ENCODE data around the gene ACER3. TPM values are rescaled to one million over a fixed set of nuclear protein-coding genes. Genes with fewer than 3 reads are reported as not detected.

ACER3 gene
- total and polyA plus RNA-seq, 2 experiments from 2014 or later = 6.2 to 26.5 TPM

DNA sequence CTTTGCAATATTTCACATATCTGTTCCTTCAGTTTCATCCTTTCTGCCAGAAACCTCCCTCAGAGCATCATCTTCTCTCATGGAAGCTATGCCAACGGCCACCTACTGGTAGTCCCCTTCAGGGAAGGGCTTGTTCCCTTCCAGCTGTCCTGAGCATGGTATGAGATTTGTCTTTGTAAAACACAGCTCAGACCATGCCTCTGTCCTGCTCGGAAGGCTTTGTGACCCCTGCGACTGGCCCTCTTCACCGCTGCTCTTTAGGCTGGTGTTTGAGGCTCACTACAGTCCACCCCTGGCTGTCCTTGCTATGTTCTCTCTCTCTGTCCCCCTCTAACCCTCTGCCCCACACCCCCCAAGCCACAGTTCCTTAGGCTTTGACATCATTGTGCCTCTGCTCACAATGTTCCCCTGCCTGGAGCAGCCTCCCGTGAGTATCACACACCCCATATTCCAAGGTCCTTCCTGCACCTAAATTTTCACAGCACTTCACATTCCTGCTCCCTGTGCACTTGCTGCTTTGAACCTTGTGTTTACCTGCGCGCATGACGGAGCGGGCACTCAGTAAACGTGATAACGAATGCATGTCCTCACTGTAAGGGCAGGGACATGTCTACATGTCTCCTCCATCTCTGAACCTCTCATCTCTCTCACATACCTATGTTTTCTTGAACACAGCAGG is 24.0 kb upstream of the ACER3 start:
- 0 out of 2 replicates have a peak, but pooled peaks cover 5% of the 10 kb centered on the region for H3K4me1 ChIP-seq (ENCODE audit: insufficient read depth)
- H3K36me3 Mint-ChIP-seq (ENCODE audit: low read depth) = no peaks in the 10 kb centered on the region
- no peak overlapping the region for H2AFZ ChIP-seq
- DNase-seq (ENCODE audit: low spot score) = no peak
- no peak overlapping the region for H3K27ac ChIP-seq (ENCODE audit: low read depth)
- H3K27me3 ChIP-seq (ENCODE audit: insufficient read depth) = no peaks in the 10 kb centered on the region
- H3K4me1 Mint-ChIP-seq = peaks cover 9% of the 10 kb centered on the region; the same call in 2 of the 3 replicates
- H3F3A ChIP-seq (replicated peaks; ENCODE audit: low read depth) = no peaks in the 10 kb centered on the region
- no peak overlapping the region for H3K4me2 ChIP-seq
- peaks cover 5% of the 10 kb centered on the region for H3K27me3 Mint-ChIP-seq (ENCODE audit: insufficient read depth, low read depth, poor library complexity)
- TF ChIP-seq, protein P1, sequence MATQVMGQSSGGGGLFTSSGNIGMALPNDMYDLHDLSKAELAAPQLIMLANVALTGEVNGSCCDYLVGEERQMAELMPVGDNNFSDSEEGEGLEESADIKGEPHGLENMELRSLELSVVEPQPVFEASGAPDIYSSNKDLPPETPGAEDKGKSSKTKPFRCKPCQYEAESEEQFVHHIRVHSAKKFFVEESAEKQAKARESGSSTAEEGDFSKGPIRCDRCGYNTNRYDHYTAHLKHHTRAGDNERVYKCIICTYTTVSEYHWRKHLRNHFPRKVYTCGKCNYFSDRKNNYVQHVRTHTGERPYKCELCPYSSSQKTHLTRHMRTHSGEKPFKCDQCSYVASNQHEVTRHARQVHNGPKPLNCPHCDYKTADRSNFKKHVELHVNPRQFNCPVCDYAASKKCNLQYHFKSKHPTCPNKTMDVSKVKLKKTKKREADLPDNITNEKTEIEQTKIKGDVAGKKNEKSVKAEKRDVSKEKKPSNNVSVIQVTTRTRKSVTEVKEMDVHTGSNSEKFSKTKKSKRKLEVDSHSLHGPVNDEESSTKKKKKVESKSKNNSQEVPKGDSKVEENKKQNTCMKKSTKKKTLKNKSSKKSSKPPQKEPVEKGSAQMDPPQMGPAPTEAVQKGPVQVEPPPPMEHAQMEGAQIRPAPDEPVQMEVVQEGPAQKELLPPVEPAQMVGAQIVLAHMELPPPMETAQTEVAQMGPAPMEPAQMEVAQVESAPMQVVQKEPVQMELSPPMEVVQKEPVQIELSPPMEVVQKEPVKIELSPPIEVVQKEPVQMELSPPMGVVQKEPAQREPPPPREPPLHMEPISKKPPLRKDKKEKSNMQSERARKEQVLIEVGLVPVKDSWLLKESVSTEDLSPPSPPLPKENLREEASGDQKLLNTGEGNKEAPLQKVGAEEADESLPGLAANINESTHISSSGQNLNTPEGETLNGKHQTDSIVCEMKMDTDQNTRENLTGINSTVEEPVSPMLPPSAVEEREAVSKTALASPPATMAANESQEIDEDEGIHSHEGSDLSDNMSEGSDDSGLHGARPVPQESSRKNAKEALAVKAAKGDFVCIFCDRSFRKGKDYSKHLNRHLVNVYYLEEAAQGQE (IDR thresholded peaks at IDR 0.05; ENCODE audit: unreplicated experiment) = no peak
- TF ChIP-seq JUNB (IDR thresholded peaks at IDR 0.05; ENCODE audit: unreplicated experiment) (no peak), EZH2phosphoT487 (IDR thresholded peaks at IDR 0.05; ENCODE audit: unreplicated experiment) (no peak), CREB1 (CRISPR knock-in tag; IDR thresholded peaks at IDR 0.05; ENCODE audit: low read depth) (no peak), ZNF114 (CRISPR knock-in tag; IDR thresholded peaks at IDR 0.05) (no peak), ZNF331 (CRISPR knock-in tag; IDR thresholded peaks at IDR 0.05; ENCODE audit: low read depth) (no peak), STAT1 (IDR thresholded peaks at IDR 0.05; ENCODE audit: unreplicated experiment) (no peak), EZH2 (IDR thresholded peaks at IDR 0.05; ENCODE audit: low read depth, unreplicated experiment) (no peak)
- TF ChIP-seq, protein P2, sequence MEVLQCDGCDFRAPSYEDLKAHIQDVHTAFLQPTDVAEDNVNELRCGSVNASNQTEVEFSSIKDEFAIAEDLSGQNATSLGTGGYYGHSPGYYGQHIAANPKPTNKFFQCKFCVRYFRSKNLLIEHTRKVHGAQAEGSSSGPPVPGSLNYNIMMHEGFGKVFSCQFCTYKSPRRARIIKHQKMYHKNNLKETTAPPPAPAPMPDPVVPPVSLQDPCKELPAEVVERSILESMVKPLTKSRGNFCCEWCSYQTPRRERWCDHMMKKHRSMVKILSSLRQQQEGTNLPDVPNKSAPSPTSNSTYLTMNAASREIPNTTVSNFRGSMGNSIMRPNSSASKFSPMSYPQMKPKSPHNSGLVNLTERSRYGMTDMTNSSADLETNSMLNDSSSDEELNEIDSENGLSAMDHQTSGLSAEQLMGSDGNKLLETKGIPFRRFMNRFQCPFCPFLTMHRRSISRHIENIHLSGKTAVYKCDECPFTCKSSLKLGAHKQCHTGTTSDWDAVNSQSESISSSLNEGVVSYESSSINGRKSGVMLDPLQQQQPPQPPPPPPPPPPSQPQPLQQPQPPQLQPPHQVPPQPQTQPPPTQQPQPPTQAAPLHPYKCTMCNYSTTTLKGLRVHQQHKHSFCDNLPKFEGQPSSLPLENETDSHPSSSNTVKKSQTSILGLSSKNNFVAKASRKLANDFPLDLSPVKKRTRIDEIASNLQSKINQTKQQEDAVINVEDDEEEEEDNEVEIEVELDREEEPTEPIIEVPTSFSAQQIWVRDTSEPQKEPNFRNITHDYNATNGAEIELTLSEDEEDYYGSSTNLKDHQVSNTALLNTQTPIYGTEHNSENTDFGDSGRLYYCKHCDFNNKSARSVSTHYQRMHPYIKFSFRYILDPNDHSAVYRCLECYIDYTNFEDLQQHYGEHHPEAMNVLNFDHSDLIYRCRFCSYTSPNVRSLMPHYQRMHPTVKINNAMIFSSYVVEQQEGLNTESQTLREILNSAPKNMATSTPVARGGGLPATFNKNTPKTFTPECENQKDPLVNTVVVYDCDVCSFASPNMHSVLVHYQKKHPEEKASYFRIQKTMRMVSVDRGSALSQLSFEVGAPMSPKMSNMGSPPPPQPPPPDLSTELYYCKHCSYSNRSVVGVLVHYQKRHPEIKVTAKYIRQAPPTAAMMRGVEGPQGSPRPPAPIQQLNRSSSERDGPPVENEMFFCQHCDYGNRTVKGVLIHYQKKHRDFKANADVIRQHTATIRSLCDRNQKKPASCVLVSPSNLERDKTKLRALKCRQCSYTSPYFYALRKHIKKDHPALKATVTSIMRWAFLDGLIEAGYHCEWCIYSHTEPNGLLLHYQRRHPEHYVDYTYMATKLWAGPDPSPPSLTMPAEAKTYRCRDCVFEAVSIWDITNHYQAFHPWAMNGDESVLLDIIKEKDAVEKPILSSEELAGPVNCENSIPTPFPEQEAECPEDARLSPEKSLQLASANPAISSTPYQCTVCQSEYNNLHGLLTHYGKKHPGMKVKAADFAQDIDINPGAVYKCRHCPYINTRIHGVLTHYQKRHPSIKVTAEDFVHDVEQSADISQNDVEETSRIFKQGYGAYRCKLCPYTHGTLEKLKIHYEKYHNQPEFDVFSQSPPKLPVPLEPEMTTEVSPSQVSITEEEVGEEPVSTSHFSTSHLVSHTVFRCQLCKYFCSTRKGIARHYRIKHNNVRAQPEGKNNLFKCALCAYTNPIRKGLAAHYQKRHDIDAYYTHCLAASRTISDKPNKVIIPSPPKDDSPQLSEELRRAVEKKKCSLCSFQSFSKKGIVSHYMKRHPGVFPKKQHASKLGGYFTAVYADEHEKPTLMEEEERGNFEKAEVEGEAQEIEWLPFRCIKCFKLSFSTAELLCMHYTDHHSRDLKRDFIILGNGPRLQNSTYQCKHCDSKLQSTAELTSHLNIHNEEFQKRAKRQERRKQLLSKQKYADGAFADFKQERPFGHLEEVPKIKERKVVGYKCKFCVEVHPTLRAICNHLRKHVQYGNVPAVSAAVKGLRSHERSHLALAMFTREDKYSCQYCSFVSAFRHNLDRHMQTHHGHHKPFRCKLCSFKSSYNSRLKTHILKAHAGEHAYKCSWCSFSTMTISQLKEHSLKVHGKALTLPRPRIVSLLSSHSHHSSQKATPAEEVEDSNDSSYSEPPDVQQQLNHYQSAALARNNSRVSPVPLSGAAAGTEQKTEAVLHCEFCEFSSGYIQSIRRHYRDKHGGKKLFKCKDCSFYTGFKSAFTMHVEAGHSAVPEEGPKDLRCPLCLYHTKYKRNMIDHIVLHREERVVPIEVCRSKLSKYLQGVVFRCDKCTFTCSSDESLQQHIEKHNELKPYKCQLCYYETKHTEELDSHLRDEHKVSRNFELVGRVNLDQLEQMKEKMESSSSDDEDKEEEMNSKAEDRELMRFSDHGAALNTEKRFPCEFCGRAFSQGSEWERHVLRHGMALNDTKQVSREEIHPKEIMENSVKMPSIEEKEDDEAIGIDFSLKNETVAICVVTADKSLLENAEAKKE (CRISPR knock-in tag; IDR thresholded peaks at IDR 0.05) = no peak
- TF ChIP-seq, protein P3, sequence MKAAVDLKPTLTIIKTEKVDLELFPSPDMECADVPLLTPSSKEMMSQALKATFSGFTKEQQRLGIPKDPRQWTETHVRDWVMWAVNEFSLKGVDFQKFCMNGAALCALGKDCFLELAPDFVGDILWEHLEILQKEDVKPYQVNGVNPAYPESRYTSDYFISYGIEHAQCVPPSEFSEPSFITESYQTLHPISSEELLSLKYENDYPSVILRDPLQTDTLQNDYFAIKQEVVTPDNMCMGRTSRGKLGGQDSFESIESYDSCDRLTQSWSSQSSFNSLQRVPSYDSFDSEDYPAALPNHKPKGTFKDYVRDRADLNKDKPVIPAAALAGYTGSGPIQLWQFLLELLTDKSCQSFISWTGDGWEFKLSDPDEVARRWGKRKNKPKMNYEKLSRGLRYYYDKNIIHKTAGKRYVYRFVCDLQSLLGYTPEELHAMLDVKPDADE (IDR thresholded peaks at IDR 0.05) = no peak
- TF ChIP-seq, protein P4, sequence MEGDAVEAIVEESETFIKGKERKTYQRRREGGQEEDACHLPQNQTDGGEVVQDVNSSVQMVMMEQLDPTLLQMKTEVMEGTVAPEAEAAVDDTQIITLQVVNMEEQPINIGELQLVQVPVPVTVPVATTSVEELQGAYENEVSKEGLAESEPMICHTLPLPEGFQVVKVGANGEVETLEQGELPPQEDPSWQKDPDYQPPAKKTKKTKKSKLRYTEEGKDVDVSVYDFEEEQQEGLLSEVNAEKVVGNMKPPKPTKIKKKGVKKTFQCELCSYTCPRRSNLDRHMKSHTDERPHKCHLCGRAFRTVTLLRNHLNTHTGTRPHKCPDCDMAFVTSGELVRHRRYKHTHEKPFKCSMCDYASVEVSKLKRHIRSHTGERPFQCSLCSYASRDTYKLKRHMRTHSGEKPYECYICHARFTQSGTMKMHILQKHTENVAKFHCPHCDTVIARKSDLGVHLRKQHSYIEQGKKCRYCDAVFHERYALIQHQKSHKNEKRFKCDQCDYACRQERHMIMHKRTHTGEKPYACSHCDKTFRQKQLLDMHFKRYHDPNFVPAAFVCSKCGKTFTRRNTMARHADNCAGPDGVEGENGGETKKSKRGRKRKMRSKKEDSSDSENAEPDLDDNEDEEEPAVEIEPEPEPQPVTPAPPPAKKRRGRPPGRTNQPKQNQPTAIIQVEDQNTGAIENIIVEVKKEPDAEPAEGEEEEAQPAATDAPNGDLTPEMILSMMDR (conservative IDR thresholded peaks at IDR 0.05; ENCODE audit: low read depth in 2 of 2) = no peak
- no peaks in the 10 kb centered on the region for H3K9me2 ChIP-seq (ENCODE audit: insufficient read depth)
- no peak overlapping the region for H3K27ac Mint-ChIP-seq
- H3K9me3 Mint-ChIP-seq = no peaks in the 10 kb centered on the region
- no peak for ATAC-seq
- H3K79me2 ChIP-seq (replicated peaks; ENCODE audit: insufficient read depth) = no peaks in the 10 kb centered on the region
- no peaks in the 10 kb centered on the region for H3K36me3 ChIP-seq (ENCODE audit: insufficient read depth)
- no peaks in the 10 kb centered on the region for H4K20me1 ChIP-seq (replicated peaks; ENCODE audit: insufficient read depth)
- H3K4me3 ChIP-seq = no peak overlapping the region
- no peak overlapping the region for H3K4me3 Mint-ChIP-seq
